GM12801 (cell line): Measurements from ENCODE around the gene SLC6A2.

Source experiments
- TF ChIP-seq, protein P1 (sequence below): IDR thresholded peaks from one replicate; pipeline ENCODE4 v1.5.1; 2011; ENCODE audit warnings: control low read depth; ENCODE audit not compliant: insufficient read length; ENCODE audit errors: extremely low read depth

SLC6A2 gene

DNA sequence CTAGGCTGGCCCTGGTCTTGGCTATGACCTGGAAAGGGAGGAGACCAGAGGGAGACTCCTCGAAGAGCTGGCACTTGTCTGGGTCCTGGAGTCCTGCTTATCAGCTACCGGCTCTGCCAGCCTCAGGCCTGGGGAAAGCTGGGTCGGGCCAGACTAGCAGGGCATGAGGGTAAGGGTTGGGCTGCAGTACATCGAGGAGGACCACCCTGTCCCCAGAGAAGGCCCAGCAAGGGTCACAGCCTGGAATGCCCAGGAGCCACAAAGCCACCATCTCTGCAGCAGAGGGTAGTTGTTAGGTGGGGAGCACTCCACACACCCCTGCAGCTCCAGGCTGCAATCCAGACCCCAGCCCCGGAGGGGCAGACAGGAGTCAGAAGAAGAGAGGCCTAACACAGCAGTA, 54.0 kb downstream of the SLC6A2 start:
- TF ChIP-seq, protein P1, sequence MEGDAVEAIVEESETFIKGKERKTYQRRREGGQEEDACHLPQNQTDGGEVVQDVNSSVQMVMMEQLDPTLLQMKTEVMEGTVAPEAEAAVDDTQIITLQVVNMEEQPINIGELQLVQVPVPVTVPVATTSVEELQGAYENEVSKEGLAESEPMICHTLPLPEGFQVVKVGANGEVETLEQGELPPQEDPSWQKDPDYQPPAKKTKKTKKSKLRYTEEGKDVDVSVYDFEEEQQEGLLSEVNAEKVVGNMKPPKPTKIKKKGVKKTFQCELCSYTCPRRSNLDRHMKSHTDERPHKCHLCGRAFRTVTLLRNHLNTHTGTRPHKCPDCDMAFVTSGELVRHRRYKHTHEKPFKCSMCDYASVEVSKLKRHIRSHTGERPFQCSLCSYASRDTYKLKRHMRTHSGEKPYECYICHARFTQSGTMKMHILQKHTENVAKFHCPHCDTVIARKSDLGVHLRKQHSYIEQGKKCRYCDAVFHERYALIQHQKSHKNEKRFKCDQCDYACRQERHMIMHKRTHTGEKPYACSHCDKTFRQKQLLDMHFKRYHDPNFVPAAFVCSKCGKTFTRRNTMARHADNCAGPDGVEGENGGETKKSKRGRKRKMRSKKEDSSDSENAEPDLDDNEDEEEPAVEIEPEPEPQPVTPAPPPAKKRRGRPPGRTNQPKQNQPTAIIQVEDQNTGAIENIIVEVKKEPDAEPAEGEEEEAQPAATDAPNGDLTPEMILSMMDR = no peak

DNA sequence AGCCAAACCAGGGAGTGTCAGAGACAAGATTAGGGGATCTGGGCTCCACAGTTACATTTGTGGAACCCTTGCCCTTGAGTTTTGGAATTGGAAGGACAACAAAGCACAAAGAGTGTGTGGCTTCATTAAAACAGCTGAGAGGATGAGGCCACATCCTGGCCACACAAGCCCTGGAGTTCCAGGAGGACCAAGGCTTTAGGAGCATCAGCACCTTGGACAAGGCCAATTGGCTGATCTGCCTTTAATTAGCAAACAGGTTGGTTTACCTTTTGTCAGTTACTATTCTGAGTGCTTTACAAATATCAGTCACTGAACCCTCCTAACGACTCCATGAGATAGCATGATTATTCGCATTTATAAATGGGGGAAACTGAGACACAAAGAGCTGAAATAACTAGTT, 54.7 kb downstream of the SLC6A2 start:
- TF ChIP-seq, protein P1 = no peak

DNA sequence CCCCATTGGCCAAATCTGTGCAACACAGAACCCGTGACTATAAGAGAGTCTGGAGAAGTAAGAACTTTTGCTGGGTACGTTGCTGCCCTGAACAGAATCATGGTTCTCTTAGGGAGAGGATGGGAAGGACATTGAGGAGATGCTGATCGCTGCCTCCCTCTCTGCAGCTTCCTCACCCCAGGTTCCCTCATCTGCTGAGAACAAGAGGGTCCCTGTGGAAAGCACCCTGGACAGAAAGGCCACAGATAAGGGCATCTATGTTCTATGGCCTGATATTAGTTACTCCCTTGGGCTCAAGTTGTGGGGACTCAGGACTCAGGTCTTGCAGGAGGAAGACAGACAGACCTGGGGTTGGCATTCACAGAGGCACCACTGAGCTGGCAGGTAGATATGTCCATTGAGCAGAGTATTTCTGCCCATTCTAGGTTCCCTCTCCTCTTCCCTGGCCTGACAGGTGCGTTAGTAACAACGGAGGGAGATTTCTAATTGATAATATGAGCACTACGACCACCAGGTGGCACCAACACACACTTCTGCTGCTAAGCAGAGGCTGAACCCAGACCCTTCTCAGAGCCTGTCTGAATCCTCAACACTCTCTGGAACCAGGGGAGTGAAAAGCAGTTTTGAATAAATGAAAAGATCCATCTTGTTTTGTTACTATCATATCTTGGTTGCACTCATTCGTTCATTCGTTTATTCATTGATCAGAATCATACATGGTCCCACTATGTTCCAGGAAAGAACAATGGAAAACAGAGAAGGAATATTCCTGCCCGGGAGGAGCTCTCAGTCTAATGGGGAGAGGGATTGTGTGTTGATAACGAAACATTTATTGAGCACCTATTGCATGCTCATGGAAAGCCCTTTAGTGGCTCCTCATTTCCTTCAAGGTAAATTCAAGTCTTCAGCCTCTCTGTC, 56.4 kb downstream of the SLC6A2 start:
- TF ChIP-seq, protein P1 = no peak

DNA sequence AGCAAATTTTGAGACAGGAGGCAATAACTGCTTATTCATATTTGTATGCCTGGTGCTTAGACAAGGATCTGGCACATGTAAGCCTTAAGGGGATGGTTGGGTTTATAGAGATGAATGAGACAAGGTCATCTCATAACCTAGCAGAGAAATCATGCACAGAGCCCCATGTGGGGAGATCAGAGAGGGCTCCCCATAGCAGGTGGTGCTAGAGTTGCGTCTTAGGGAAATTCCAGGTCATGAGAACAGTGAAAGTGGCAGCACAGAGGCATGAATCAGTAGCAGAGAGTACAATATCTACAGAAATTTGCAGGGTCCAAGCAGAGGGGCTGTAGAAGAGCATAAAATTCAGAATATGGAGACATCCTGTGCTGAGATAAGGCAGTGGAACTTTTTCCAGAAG, 57.3 kb downstream of the SLC6A2 start:
- TF ChIP-seq, protein P1 = no peak

DNA sequence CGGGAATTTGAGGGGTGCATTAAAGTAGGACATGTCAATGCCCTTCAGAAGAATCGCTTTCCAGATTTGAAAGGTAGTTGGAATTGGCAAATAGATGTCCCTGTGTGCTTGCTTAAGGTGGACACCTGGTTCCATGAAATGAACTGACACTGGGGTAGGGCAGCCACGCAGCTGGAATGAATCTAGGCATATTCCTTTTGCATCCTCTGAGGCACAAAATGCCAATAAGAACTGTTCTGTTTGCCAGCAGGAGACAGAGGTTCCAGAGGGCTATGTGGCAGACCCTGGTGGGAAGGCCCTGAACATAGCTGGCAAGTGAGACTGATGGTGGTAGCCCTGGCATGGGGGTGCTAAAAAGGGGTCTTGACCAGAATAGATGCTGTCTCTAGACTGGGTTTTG, 61.5 kb downstream of the SLC6A2 start:
- TF ChIP-seq, protein P1 = no peak

DNA sequence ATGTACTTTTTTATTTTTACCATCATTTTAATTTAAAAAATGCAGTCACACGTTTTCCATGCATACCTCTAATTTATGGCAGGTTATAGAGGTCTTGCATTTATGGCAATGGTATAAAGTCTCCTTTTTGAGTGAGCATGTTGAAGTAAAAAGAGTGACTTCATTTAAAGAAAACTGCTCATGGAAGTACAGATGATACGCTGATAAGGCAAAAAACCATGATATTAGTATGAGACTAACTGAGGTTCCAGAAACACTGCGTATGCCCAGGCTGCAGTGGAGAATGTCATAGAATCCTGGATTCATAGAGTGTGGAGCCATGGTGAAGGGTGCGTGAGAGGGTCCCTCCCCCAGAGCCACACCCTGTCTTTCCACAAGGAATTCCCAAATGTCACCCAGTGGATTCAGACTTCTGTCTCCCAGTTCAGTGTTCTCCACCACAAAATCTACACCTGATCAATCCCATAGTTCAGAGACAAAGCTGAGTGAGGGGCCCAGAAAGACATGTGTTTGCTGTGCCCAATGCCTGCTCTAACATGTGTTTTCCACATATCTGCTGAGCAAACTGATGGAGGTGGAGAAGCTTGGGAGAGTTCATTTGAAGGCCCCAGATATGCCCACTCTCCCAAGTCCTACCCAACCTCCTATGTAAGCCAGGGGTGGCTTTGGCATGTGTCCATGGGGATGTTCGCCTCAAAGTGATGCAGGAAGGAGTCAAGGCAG, 69.4 kb downstream of the SLC6A2 start:
- TF ChIP-seq, protein P1 = no peak

DNA sequence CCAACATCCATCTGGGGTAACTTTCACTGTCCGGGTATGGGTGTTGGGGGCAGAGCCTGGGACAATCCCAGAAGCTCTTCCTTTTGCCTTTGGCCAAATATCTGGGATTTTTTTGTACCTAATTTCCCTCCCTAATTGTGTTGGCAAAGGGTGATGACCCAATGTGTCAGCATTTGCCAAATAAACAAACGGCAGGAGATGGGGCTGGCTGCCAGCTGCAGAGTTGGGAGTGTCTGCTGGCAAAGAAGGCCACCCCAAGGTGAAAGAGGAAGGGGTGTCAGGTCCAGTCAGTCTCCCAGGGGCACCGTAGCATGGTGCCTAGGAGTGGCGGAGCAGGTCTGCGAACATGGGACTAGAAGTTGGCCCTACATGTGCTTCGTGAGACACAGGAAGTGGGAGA, 73.0 kb downstream of the SLC6A2 start:
- TF ChIP-seq, protein P1 = no peak
